ENCODE data around the gene MLX. TPM values are rescaled to one million over a fixed set of nuclear protein-coding genes. Genes with fewer than 3 reads are reported as not detected.

MLX gene
- total RNA-seq, 1 experiment from 2014 or later = 37.5 TPM

- H3K9me3 Mint-ChIP-seq (ENCODE audit: unreplicated experiment) = no peaks in the 10 kb centered on the region
- POLR2A ChIA-PET = no interaction called here
- no peak for TF ChIP-seq CTCF (IDR thresholded peaks at IDR 0.05; ENCODE audit: insufficient read depth in 1 of 2, low read depth in 1 of 2, low read length in 1 of 2, severe bottlenecking in 1 of 2, unreplicated experiment in 1 of 2)
- CTCF ChIA-PET = interaction anchor here (0.7 kb wide), 3 partner anchors 50 to 233 kb away, joined by 3 to 4 read pairs (median 4); no protein-coding TSS in a partner anchor
- H3K4me3 ChIP-seq (ENCODE audit: low read depth, low read length) = no peak overlapping the region
- no TSS peak for BruUV-seq (replicated peaks)
- intact Hi-C loops (cut with micrococcal nuclease; ENCODE audit: unreplicated experiment) = no loop called here
- H3K4me3 Mint-ChIP-seq (ENCODE audit: unreplicated experiment) = no peak overlapping the region
- H3K4me1 Mint-ChIP-seq (ENCODE audit: low read depth, unreplicated experiment) = peaks cover 42% of the 10 kb centered on the region
- H3K36me3 Mint-ChIP-seq (ENCODE audit: insufficient read depth, unreplicated experiment) = peaks cover 12% of the 10 kb centered on the region
- H3K9me3 ChIP-seq = no peaks in the 10 kb centered on the region
- no peaks in the 10 kb centered on the region for H3K27me3 ChIP-seq (replicated peaks; ENCODE audit: control insufficient read depth, insufficient read depth, low read length)
- H3K27me3 Mint-ChIP-seq (ENCODE audit: insufficient read depth, unreplicated experiment) = no peaks in the 10 kb centered on the region
- H3K4me1 ChIP-seq = peaks cover 31% of the 10 kb centered on the region
- DNase-seq = no peak
- H3K36me3 ChIP-seq (ENCODE audit: control insufficient read depth, insufficient read depth, low read length) = no peaks in the 10 kb centered on the region
- H3K27ac Mint-ChIP-seq (ENCODE audit: unreplicated experiment) = no peak overlapping the region
Observed at GRCh38 chr17:42529061-42529460, 37.8 kb upstream of the MLX start.

- CTCF ChIA-PET = interaction anchor here (1.2 to 1.3 kb wide), 2 partner anchors 13 to 47 kb away, joined by 6 to 8 read pairs; no protein-coding TSS in a partner anchor
- peak overlapping the region; percentile 92 for H3K4me3 Mint-ChIP-seq (ENCODE audit: unreplicated experiment)
- TF ChIP-seq CTCF (IDR thresholded peaks at IDR 0.05; ENCODE audit: insufficient read depth in 1 of 2, low read depth in 1 of 2, low read length in 1 of 2, severe bottlenecking in 1 of 2, unreplicated experiment in 1 of 2) = no peak
- Histone ChIP-seq H3K36me3 (ENCODE audit: control insufficient read depth, insufficient read depth, low read length) (no peaks in the 10 kb centered on the region), H3K9me3 (no peaks in the 10 kb centered on the region), H3K4me1 (peaks cover 40% of the 10 kb centered on the region), H3K27me3 (replicated peaks; ENCODE audit: control insufficient read depth, insufficient read depth, low read length) (no peaks in the 10 kb centered on the region), H3K4me3 (ENCODE audit: low read depth, low read length) (no peak overlapping the region)
- no peaks in the 10 kb centered on the region for H3K9me3 Mint-ChIP-seq (ENCODE audit: unreplicated experiment)
- peaks cover 12% of the 10 kb centered on the region for H3K36me3 Mint-ChIP-seq (ENCODE audit: insufficient read depth, unreplicated experiment)
- peak; percentile 58 to 74 for DNase-seq
- peaks cover 43% of the 10 kb centered on the region for H3K4me1 Mint-ChIP-seq (ENCODE audit: low read depth, unreplicated experiment)
- peak overlapping the region; percentile 93 for H3K27ac Mint-ChIP-seq (ENCODE audit: unreplicated experiment)
- POLR2A ChIA-PET = interaction anchor here (1.6 kb wide), 1 partner anchor 143 kb away, joined by 6 read pairs; the partner anchor contains the start of gene STAT3
- intact Hi-C loops (cut with micrococcal nuclease; ENCODE audit: unreplicated experiment) = loop anchor here (2.0 to 5.0 kb wide), 2 partner anchors 46 to 72 kb away; partner anchors contain the start of genes ATP6V0A1 and PSMC3IP
- H3K27me3 Mint-ChIP-seq (ENCODE audit: insufficient read depth, unreplicated experiment) = no peaks in the 10 kb centered on the region
- BruUV-seq (replicated peaks) = no TSS peak
Observed at GRCh38 chr17:42530952-42531454, 35.9 kb upstream of the MLX start.

GRCh38 chr17:42531455-42532354, 35.2 kb upstream of the MLX start:
- POLR2A ChIA-PET = interaction anchor here (0.6 to 1.6 kb wide), 7 partner anchors 9 to 143 kb away, joined by 3 to 6 read pairs (median 4); partner anchors contain the start of genes CAVIN1 and STAT3
- H3K4me1 ChIP-seq = peaks cover 40% of the 10 kb centered on the region

More at GRCh38 chr17:42531455-42532354, 35.2 kb upstream of the MLX start:
- intact Hi-C loops (cut with micrococcal nuclease; ENCODE audit: unreplicated experiment) = loop anchor here (2.0 to 5.0 kb wide), 2 partner anchors 46 to 73 kb away; partner anchors contain the start of genes ATP6V0A1 and PSMC3IP
- H3K9me3 ChIP-seq = no peaks in the 10 kb centered on the region
- Mint-ChIP-seq H3K4me1 (ENCODE audit: low read depth, unreplicated experiment) (peaks cover 43% of the 10 kb centered on the region), H3K27ac (ENCODE audit: unreplicated experiment) (peak overlapping the region; percentile 93), H3K27me3 (ENCODE audit: insufficient read depth, unreplicated experiment) (no peaks in the 10 kb centered on the region), H3K9me3 (ENCODE audit: unreplicated experiment) (no peaks in the 10 kb centered on the region), H3K36me3 (ENCODE audit: insufficient read depth, unreplicated experiment) (peaks cover 12% of the 10 kb centered on the region), H3K4me3 (ENCODE audit: unreplicated experiment) (peak overlapping the region; percentile 92)
- peak; percentile 40 to 64 for TF ChIP-seq CTCF (IDR thresholded peaks at IDR 0.05; ENCODE audit: insufficient read depth in 1 of 2, low read depth in 1 of 2, low read length in 1 of 2, severe bottlenecking in 1 of 2, unreplicated experiment in 1 of 2)
- H3K36me3 ChIP-seq (ENCODE audit: control insufficient read depth, insufficient read depth, low read length) = no peaks in the 10 kb centered on the region
- peak; percentile 90 to 91 for DNase-seq
- CTCF ChIA-PET = interaction anchor here (0.6 to 0.8 kb wide), 2 partner anchors 143 to 232 kb away, joined by 4 to 5 read pairs; no protein-coding TSS in a partner anchor
- H3K27me3 ChIP-seq (replicated peaks; ENCODE audit: control insufficient read depth, insufficient read depth, low read length) = no peaks in the 10 kb centered on the region
- BruUV-seq (replicated peaks) = no TSS peak
- peak overlapping the region; percentile 58 for H3K4me3 ChIP-seq (ENCODE audit: low read depth, low read length)
